ENCODE measurements around the gene BRIP1. TPM values are rescaled to one million over a fixed set of nuclear protein-coding genes. Genes with fewer than 3 reads are reported as not detected.

Gene BRIP1
- total and polyA plus RNA-seq, 2 donors (not counting 3 experiments of a cell fraction or from before 2014, with no cell fraction given), result 1.8 to 12.1 TPM

GRCh38 chr17:61761827-61762226 is 101.5 kb downstream of the BRIP1 start:
- TF ChIP-seq MYC (IDR thresholded peaks at IDR 0.05; ENCODE audit: low read depth, low read length) (no peak), EZH2 (IDR thresholded peaks at IDR 0.05; ENCODE audit: borderline replicate concordance, low read depth, low read length, severe bottlenecking) (no peak), FOS (IDR thresholded peaks at IDR 0.05; ENCODE audit: borderline replicate concordance, insufficient read depth, low read length) (no peak), POLR2A (IDR thresholded peaks at IDR 0.05; ENCODE audit: low read depth, low read length) (no peak), GATA2 (IDR thresholded peaks at IDR 0.05; ENCODE audit: insufficient read depth, insufficient read length, low read depth, low read length) (no peak), JUN (IDR thresholded peaks at IDR 0.05; ENCODE audit: borderline replicate concordance, insufficient read depth, insufficient read length, low read depth) (no peak), POLR2AphosphoS5 (IDR thresholded peaks at IDR 0.05; ENCODE audit: insufficient read depth, low read depth, low read length) (no peak)
- TF ChIP-seq, protein P1, sequence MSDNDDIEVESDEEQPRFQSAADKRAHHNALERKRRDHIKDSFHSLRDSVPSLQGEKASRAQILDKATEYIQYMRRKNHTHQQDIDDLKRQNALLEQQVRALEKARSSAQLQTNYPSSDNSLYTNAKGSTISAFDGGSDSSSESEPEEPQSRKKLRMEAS (IDR thresholded peaks at IDR 0.05; ENCODE audit: insufficient read depth, insufficient read length), result no peak
- TF ChIP-seq, protein P2, sequence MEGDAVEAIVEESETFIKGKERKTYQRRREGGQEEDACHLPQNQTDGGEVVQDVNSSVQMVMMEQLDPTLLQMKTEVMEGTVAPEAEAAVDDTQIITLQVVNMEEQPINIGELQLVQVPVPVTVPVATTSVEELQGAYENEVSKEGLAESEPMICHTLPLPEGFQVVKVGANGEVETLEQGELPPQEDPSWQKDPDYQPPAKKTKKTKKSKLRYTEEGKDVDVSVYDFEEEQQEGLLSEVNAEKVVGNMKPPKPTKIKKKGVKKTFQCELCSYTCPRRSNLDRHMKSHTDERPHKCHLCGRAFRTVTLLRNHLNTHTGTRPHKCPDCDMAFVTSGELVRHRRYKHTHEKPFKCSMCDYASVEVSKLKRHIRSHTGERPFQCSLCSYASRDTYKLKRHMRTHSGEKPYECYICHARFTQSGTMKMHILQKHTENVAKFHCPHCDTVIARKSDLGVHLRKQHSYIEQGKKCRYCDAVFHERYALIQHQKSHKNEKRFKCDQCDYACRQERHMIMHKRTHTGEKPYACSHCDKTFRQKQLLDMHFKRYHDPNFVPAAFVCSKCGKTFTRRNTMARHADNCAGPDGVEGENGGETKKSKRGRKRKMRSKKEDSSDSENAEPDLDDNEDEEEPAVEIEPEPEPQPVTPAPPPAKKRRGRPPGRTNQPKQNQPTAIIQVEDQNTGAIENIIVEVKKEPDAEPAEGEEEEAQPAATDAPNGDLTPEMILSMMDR (IDR thresholded peaks at IDR 0.05; ENCODE audit: extremely low read depth in 1 of 2, insufficient read depth in 1 of 2, low read depth in 1 of 2, low read length in 2 of 2), result no peak
- dilution Hi-C loops (cut with MboI; ENCODE audit: extremely low pct_ligation_motif_present, low sequenced_read_pairs) (no loop called here), intact Hi-C loops (cut with micrococcal nuclease) (no loop called here)
- Histone ChIP-seq H3K4me2 (ENCODE audit: insufficient read depth, low read length) (no peak overlapping the region), H3K27ac (ENCODE audit: insufficient read depth, low read depth, low read length) (no peak overlapping the region), H3K79me2 (ENCODE audit: control insufficient read depth, insufficient read depth, low read length) (no peaks in the 10 kb centered on the region), H3K36me3 (ENCODE audit: control insufficient read depth in 2 of 2, extremely low read depth in 1 of 2, insufficient read depth in 2 of 2, low read length in 2 of 2) (no peaks in the 10 kb centered on the region), H3K4me3 (replicated peaks in 1 of 3; ENCODE audit: insufficient read depth in 1 of 3, low read depth in 1 of 3, low read length in 3 of 3) (no peak overlapping the region), H3K9me3 (replicated peaks; ENCODE audit: control insufficient read depth, insufficient read depth, low read length) (no peaks in the 10 kb centered on the region), H3K9ac (replicated peaks; ENCODE audit: extremely low read depth, insufficient read depth, low read length) (no peak overlapping the region), H4K20me1 (replicated peaks; ENCODE audit: control insufficient read depth, extremely low read depth, insufficient read depth, low read length) (no peaks in the 10 kb centered on the region), H3K27me3 (ENCODE audit: control insufficient read depth in 2 of 2, insufficient read depth in 2 of 2, low read length in 2 of 2) (no peaks in the 10 kb centered on the region), H3K4me1 (ENCODE audit: control insufficient read depth, extremely low read depth, insufficient read depth, low read length) (no peaks in the 10 kb centered on the region), H2AFZ (ENCODE audit: low read depth, low read length) (no peak overlapping the region), H3K9me1 (replicated peaks; ENCODE audit: control insufficient read depth, extremely low read depth, insufficient read depth, low read length) (no peaks in the 10 kb centered on the region)
- FAIRE-seq (no peak), DNase-seq (ENCODE audit: low read depth, low spot score) (no peak)
- BruUV-seq (replicated peaks), result no TSS peak
- ChIA-PET POLR2A (no interaction called here), CTCF (no interaction called here)
